Posterior cingulate gyrus (tissue), 11 donors: ENCODE results near the gene GMPR.
A peak's percentile ranks its signal among the peaks of the same experiment; 100 is the strongest.

Experiments
- DNase-seq, 10 donors: peaks; one replicate each; pipeline versions ENCODE4 v3.0.0 to v3.0.0-alpha.2; 2020 to 2021; ENCODE audit warnings: mixed read lengths in 3 of 10
- intact Hi-C: fragments of 100-400 bp; cut with DNase I; formaldehyde crosslinking; loops from one replicate; pipeline ENCODE4 v1.15.1; 2023

Gene GMPR

GRCh38 chr6:16238057-16238962 lies at the start of gene GMPR:
Gene GMPR, plus strand, starts transcription at chr6:16238587. Its CDS starts 107 bp downstream, at chr6:16238694.
- DNase-seq: peak; percentile 32 to 92 (median 55)

DNA sequence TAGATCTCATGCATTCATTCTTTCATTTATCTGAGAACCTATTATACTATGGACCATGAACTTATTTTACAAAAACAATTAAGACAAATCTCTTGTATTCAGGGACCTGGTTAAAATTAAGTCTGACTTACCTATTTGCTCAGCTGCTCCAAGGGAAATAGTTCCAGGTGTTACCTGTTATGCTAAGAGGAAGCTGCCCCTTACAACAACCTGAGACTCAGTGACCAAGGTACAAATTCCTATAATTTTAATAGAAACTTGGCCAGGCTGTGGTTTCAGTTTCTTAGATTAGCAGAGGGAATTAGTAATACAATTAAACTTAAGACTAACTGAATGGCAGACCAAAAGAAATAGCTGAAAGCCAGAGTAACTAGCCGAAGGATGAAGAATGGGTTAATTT lies 48.2 kb upstream of the GMPR start:
- no peak for DNase-seq
- intact Hi-C loops: no loop called here

More at GRCh38 chr6:16238057-16238962, at the start of gene GMPR:
- intact Hi-C loops: no loop called here

GRCh38 chr6:16196260-16196983 lies 42.0 kb upstream of the GMPR start:
- DNase-seq: no peak
- intact Hi-C loops: no loop called here

DNA sequence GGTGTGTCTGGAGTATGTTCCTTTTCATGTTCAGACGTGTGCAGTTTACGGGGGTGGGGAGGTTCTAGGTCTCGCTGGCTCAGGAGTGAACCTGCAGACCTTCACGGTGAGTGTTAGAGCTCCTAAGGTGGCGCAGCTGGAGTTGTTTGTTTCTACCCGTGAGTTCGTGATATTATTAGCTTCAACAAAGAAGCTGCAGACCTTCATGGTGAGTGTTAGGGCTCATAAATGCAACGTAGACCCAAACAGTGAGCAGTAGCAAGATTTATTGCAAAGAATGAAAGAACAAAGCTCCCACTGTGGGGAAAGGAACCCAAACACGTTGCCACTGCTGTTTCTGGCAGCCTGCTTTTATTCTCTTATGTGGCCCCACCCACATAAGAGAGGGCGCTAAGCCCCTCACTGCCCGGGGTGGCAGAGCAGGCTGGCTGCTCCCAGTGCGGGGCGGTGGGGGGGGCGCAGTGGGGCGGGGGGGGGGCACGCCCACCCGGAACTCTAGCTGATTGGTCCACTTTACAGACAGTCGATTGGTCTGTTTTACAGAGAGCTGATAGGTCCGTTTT lies 41.3 kb upstream of the GMPR start:
- DNase-seq: no peak
- intact Hi-C loops: no loop called here

- no peak for DNase-seq
- intact Hi-C loops: no loop called here
Observed at GRCh38 chr6:16198061-16198705, 40.2 kb upstream of the GMPR start.

- peak in 2 of 10 donors; percentile 28 to 85 for DNase-seq
- intact Hi-C loops: no loop called here
Observed at GRCh38 chr6:16199804-16200203, 38.6 kb upstream of the GMPR start.

GRCh38 chr6:16200321-16200883 lies 38.0 kb upstream of the GMPR start:
- no peak for DNase-seq
- intact Hi-C loops: no loop called here

DNA sequence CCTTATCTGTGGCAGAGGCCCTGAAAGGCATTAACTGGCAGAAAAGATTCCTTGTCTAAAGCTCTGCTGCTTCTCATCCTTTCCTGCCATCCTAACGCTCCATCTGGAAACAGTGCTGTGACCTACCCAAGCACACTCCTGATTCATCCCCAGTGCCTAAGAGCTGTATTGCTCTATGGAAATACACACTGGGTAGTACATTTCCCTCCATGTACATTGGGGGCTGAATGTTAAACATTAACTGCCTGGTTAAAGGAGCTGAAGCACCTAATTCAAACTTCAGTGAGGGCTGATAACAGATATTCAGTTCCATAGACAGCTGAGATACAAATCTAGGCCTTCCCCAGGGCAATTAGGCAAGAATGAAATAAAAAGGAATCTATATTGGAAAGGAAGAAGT lies 36.7 kb upstream of the GMPR start:
- DNase-seq: no peak
- intact Hi-C loops: no loop called here

DNA sequence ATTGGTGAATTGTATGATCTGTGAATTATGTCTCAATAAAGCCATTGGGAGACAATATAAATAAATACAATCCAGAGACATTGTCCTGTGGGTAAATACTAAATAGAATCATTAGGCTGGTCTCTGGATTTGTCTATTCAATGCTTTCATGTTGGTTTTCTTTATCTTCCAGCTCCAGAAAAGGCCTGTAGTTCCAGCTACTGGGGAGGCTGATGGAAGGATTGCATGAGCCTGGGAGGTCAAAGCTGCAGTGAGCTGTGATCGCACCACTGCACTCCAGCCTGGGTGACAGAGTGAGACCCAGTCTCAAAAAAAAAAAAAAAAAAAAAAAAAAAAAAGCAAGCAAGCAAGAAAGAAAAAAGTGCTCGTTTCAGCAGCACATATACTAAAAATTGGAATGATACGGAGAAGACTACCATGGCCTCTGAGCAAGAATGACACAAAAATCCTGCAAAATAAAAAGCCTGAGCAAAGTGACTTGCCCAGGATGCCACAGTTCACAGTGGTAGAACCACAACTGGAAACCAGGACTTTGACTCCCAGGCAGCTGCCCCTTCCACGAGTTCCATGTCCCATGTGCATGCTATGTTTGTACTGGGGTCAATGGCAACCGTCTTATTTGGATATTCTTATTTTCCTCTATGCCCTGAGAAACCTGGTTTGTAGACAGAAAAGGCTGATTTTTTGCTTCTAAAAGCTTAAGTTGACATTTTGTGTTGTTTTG lies 33.6 kb upstream of the GMPR start:
- intact Hi-C loops: no loop called here
- DNase-seq: no peak

DNA sequence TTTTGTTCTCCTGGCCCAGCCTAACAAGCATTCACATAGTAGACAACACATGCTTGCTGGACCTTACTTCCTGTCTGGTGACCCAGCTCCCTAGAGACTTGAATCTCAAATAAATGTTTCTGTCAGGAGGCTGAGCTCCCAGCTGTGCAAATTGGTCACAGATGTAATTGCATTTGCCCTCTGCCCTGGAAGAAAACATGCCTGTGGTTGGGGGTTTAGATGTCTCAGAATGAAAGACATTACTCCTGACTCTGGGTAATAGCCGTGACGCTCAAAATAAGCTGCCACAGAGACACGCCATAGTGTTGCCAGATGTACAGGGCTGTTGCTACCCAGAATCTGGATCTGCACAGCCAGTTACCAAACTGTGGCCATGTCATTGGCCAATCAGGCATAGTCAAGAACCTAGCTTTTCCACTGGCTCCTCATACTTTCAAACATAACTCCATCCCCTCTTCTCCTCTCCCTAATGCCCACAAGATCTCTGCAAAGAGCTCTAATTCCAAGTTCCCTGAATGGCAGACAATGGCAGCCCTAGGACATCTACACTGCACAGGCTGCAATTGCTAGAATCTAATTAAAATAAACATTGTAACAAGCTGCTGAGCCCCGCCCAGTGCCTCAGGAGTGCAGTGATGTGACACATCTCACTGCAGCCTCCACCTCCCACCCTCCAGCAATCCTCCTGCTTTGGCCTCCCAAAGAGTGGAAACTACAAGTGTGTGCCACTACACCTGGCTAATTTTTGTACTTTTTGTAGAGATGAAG lies 32.8 kb upstream of the GMPR start:
- DNase-seq: no peak
- intact Hi-C loops: loop anchor here (1.0 kb wide), 1 partner anchor 514 kb away; no protein-coding TSS in a partner anchor

GRCh38 chr6:16206595-16207037 lies 31.8 kb upstream of the GMPR start:
- intact Hi-C loops: loop anchor here (1.0 kb wide), 1 partner anchor 515 kb away; no protein-coding TSS in a partner anchor
- peak in 4 of 10 donors; percentile 50 to 68 (median 61) for DNase-seq

GRCh38 chr6:16208989-16209388 lies 29.4 kb upstream of the GMPR start:
- DNase-seq: no peak
- intact Hi-C loops: no loop called here

GRCh38 chr6:16209539-16209938 lies 28.8 kb upstream of the GMPR start:
- intact Hi-C loops: no loop called here
- no peak for DNase-seq

DNA sequence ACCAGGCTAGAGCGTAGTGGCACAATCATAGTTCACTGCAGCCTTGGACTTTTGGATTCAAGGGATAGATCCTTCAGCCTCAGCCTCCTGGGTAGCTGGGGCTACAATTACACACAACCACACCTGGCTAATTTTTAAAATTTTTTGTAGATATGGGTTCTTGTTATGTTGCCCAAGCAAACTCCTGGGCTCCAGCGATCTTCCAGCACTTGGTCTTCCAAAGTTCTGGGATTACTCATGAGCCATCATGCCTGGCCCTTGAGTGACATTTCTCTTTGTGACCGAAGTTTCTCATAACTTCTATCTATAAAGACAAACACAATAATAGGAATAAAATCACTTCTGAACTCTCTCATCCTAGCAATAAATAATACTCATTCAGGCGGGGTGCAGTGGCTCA lies 26.1 kb upstream of the GMPR start:
- DNase-seq: no peak

DNA sequence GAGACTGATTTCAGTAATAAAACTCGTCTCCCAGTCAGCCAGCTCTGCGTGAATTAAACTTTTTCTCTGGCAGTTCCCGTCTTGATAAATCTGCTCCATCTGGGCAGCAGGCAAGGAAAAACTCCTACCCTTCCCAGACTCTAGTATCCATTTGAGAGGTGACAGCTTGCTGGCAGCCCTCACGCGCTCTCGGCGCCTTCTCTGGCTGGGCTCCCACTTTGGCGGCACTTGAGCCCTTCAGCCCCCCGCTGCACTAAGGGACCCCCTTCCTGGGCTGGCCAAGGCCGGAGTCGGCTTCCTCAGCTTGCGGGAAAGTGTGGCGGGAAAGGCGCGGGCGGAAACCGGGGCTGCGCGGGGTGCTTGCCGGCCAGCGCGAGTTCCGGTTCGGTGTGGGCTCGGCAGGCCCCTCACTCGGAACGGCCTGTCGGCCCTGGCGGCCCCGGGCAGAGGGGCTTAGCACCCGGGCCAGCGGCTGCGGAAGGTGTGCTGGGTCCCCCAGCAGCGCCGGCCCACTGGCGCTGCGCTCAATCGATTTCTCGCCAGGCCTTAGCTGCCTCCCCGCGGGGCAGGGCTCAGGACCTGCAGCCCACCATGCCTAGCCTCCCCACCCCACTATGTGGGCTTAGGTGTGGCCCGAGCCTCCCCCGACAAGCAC lies 21.8 kb upstream of the GMPR start:
- intact Hi-C loops: no loop called here
- DNase-seq: no peak

More for the DNA sequence above, 26.1 kb upstream of the GMPR start:
- intact Hi-C loops: no loop called here

- intact Hi-C loops: no loop called here
- no peak for DNase-seq
Observed at GRCh38 chr6:16217156-16217721, 21.1 kb upstream of the GMPR start.

GRCh38 chr6:16222826-16223225 lies 15.6 kb upstream of the GMPR start:
- intact Hi-C loops: no loop called here
- DNase-seq: no peak

DNA sequence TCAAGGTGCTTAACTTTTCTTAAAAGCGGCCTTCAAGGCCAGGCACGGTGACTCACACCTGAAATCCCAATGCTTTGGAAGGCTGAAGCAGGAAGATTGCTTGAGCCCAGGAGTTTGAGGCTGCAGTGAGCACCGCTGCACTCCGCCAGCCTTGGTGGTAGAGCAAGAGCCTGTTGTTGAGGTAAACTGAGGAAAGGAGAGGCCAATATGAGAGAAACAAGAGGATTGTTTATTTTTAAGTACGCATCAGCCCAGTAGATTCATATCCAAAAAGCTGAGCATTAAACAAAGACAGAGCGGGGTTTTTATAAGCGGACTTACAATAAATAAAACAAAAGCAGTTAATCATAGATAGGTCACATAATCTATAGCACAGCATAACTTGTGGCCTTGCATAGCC lies 15.0 kb upstream of the GMPR start:
- intact Hi-C loops: no loop called here

More for the DNA sequence above, 15.0 kb upstream of the GMPR start:
- no peak for DNase-seq
